ENCODE measurements around the gene SSBP3. TPM values are rescaled to one million over a fixed set of nuclear protein-coding genes. Genes with fewer than 3 reads are reported as not detected.

Gene SSBP3
- total RNA-seq, 1 donor from 2014 or later: 104 TPM

DNA sequence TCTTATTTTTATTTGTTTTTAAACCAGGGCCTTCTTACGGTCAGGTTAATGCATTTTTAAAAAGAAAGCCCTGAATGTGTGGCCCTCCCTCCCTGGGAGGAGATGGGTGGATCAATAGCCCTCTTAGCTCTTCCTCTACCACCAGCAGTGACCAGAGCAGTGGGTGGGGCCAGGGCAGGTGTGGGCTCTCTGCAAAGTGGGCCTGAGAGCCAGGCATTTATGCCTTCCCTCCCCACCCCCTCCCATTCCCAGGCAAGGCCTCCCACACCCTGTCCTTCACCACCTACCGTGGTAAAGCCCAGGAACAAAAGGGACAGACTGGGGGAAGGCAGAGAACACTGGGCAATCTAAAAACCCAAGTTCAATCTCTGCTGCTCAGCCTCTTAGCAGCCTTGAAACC is 63.9 kb downstream of the SSBP3 start:
- ATAC-seq (no peak), DNase-seq (ENCODE audit: low spot score) (no peak)
- intact Hi-C loops (cut with DNase I): no loop called here

DNA sequence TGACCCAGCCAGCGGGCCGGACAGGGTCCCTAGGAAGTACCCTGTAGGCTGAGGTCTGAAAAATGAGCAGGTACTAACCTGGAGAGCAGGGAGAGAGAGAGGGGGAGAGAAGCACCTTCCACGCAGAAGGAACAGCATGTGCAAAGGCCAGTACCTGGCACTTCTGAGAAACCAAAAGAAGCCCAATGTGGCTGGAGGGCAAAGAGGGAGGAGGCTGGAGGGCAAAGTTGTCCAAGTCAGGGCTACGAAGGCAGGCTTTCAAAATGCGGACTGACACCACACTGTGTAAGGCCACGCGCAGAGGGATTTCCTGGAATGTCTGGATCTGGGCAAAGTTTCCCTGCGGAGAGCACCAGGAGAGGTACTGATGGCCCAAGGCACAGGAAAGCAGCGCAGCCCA is 64.4 kb downstream of the SSBP3 start:
- DNase-seq (ENCODE audit: low spot score) (no peak), ATAC-seq (no peak)
- intact Hi-C loops (cut with DNase I): no loop called here

DNA sequence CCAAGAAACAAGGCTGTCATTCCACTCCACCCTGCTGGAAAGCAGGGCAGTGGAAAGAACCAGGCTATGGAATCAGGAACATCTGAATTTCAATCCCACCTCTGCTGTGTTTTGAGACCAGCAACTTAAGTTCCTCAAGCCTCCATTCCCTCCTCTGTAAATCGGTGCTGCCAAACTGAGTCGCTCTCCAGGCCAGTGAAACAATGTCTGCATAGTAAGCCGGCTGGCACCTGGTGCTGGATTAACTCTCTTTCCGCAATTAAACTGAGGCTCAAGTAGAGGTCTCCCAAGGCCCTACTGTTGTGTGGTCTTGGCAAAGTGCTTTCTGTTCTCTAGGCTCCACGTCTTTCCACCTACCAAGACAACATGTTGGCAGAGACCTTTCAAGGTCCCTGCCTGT is 65.3 kb downstream of the SSBP3 start:
- intact Hi-C loops (cut with DNase I): no loop called here
- ATAC-seq (no peak), DNase-seq (ENCODE audit: low spot score) (no peak)

DNA sequence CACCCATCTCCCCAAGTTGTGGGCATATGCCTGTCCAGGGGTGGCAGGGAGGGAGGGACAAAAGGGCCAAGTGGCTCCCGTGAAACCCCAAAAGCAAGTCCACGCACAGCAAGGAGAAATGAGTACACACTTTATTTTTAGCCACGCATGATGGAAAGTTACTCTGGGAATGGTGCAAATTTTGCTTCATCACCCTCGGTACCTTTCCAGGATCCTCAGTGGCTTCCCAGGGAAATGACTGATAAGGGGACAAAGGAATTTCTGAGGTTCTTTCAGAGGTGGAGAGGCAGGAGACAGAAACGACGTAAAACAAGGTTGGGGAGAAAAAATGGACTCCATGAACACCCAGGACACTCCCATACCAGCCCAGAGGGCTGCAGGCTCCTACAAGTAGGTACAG is 65.8 kb downstream of the SSBP3 start:
- DNase-seq (ENCODE audit: low spot score) (no peak), ATAC-seq (no peak)
- intact Hi-C loops (cut with DNase I): no loop called here

DNA sequence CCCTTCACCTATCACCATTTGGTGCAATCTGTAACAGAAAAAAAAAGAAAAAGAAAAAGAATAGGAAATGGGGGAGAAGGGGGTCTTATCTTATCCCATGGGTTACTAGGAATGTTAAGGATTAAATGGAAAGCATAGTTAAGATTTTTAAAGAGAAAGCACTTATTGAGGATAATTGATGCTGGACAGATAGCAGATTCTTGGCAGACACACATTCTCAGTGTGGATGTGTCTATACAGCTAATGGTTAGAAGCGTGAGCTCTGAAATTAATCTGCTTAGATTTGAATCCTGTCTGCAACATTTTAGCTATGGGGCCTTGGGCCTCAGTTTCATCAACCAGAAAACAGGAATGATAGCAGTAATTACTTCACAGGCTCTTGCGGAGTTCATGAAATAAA is 67.1 kb downstream of the SSBP3 start:
- DNase-seq (ENCODE audit: low spot score) (no peak), ATAC-seq (no peak)
- intact Hi-C loops (cut with DNase I): loop anchor here (10.0 kb wide), 1 partner anchor 46 kb away; no protein-coding TSS in a partner anchor

- no peak for DNase-seq (ENCODE audit: low spot score)
- intact Hi-C loops (cut with DNase I): loop anchor here (10.0 kb wide), 1 partner anchor 46 kb away; no protein-coding TSS in a partner anchor
- no peak for ATAC-seq
Measured at GRCh38 chr1:54338464-54338863, 67.7 kb downstream of the SSBP3 start.

DNA sequence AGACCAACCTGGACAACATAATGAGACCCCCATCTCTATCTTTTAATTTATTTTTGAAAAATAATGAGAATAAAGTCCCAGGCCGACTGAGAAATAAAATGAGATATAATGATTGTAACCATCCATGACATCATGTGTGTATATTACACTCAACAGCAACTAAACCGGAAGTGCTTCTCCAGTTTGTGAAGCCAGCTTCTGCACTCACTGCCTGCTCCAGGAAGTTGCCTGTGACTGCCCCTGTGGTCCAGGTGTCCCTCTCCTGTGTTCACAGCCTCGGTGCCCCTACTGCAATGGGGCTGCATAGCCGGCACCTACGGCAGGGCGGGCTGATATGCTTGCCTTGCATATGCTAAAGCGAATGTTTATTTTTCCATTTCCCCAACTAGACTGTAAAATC is 68.3 kb downstream of the SSBP3 start:
- ATAC-seq (no peak), DNase-seq (ENCODE audit: low spot score) (no peak)
- intact Hi-C loops (cut with DNase I): loop anchor here (10.0 kb wide), 1 partner anchor 47 kb away; no protein-coding TSS in a partner anchor

GRCh38 chr1:54337034-54337433 is 69.2 kb downstream of the SSBP3 start:
- intact Hi-C loops (cut with DNase I): loop anchor here (10.0 kb wide), 1 partner anchor 48 kb away; no protein-coding TSS in a partner anchor
- no peak for DNase-seq (ENCODE audit: low spot score)
- no peak for ATAC-seq

- intact Hi-C loops (cut with DNase I): loop anchor here (10.0 kb wide), 1 partner anchor 49 kb away; no protein-coding TSS in a partner anchor
- ATAC-seq (no peak), DNase-seq (ENCODE audit: low spot score) (no peak)
Measured at GRCh38 chr1:54336116-54336515, 70.1 kb downstream of the SSBP3 start.

DNA sequence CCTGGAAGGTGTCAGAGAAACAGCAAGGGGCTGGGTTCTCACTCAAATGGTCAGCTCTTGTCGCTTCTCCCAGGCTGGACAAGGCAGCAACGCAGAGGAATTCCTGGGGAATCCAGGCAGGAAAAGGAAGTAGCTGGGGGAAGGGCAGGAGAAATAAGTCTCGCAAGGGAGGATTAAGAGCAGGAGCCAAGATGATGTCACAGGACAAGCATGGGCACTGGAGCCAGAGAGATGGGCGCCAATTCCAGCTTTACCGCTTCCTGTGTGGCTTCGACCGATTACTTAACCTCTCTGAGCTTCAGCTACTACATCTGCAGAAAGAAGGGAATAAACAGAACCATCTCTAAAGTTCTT is 70.5 kb downstream of the SSBP3 start:
- intact Hi-C loops (cut with DNase I): loop anchor here (1.0 to 10.0 kb wide), 2 partner anchors 45 to 49 kb away; no protein-coding TSS in a partner anchor
- peak; percentile 81 for DNase-seq (ENCODE audit: low spot score)
- peak; percentile 91 for ATAC-seq

DNA sequence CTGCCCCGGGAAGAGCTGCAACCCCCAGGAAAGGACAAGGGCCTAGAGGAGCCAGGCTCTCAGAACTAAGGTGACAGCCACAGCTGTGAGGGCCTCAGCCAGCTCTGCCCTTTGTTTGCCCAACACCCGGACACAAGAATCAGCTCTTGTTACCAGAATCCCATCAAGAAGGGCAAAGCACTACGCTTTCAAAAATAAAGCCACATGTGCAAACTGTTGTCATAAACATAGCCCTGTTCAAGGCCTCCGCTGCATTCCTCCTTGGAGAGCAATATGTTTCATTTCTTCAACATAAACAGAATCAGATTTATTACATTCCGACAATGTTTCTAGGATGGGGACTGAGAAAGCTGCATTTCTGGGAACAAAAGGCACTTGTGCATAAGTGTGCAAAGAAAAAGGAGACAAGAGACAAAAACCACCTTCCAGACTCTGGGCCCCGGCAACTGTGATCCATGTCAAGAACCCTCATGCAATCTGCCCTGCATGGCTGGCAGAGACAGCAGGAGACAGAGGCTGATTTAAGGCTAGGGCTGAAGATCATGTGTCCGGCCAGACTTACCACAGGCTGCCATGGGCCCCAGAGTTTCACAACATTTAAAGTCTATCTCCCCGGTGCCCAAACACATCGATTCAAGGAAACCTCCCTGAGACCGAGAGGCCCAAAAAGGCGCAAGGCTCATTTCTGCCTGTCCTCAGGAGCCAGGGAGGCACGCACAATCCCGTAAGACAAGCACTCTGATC is 71.0 kb downstream of the SSBP3 start:
- ATAC-seq (peak; percentile 56), DNase-seq (ENCODE audit: low spot score) (no peak)
- intact Hi-C loops (cut with DNase I): loop anchor here (1.0 to 10.0 kb wide), 2 partner anchors 45 to 50 kb away; no protein-coding TSS in a partner anchor

DNA sequence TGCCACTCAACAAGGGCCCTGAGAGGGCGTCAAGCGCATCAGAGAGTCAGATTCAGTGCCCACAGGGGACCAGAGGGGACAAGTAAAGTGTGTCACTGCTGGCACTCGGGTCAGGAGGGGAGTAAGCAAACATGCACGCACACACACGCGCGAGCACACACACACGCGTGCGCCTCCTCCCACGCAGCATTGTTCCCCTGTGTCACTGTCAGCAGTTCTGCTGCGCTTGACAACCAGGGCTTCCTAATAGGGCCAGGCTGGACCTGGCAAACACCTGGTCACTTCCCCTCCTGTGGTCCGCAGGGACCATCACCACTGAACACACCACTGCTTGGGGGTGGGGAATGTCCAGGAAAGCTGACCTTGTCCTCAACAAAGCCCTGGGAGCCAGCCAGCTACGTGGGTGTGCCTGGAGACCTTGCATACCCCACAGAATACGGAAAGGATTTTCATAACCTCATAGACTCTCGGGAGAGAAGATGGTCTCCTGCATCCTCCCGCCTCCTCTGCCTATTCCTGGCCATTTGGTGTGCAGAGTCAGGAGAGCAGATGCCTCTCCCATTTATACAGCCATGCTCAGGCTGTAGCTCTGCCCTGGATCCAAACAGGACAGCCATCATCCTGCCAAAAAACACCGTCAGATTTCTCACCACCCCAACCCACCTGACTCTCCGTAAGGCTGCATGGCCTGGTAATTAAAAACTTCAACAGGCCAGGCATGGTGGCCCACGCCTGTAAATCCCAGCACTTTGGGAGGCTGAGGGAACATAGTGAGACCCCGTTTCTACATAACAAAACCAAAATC is 73.2 kb downstream of the SSBP3 start:
- no peak for DNase-seq (ENCODE audit: low spot score)
- peak; percentile 28 for ATAC-seq
- intact Hi-C loops (cut with DNase I): loop anchor here (10.0 kb wide), 1 partner anchor 52 kb away; no protein-coding TSS in a partner anchor

DNA sequence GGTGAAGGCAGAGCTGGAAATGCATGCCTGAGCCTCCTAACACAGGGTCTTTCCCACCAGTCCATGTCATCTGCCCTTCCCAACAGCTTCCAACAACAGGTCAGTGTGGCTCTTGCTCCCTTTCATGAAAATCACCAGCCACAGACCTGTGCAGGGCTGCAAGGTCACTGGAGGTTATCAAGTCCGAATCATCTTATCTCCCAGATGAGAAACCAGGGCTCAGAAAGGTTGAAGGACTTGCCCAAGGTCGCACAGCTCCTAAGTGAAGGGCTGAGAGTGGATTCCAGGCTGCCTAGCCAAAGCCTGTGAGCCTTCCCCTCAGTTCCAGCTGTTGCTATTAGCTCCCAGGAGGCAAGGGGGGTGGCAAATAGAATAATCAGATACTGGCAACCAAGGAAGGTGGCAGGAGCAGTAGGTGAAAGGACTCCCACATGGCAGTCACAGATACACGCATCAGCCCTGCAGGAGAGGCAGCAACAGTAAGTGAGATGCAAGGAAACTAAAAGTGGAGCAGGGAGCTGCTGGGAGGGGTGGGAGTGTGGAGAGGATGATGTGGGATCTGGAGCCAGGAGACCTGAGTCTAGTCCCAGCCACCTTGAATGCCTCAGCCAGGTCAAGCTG is 74.2 kb downstream of the SSBP3 start:
- ATAC-seq (no peak), DNase-seq (ENCODE audit: low spot score) (no peak)
- intact Hi-C loops (cut with DNase I): loop anchor here (10.0 kb wide), 1 partner anchor 53 kb away; no protein-coding TSS in a partner anchor

DNA sequence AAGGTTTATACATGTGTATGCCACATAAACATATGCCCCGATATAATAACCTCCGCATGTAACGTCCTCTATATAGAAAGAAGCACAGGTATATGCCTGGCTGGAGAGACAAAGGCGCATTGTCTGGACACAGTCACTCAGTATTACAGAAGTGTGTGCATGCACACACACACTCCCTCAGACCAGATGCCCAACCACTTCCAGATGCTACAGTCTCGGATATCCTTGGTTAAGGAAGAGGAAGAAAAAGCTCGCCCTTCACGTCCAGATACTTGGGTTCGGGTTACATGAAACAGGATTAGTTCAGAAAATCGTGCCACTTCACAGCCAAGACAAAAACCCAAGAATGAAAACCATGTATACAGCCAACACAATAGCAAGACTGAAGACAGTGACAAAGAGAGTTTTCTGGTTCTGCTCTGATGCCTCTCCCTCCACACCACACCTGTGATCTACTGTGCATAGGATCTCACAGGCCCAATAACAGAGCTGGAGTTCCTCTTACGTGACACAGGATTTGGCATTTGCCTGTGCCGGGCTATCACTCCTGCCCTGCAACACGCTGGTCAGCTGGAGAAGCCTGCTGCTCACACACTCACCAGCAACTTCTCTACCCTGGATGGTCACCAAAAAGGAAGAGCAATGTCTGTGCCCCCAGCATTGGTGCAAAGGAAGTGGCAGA is 75.0 kb downstream of the SSBP3 start:
- ATAC-seq (peak; percentile 48), DNase-seq (ENCODE audit: low spot score) (no peak)
- intact Hi-C loops (cut with DNase I): loop anchor here (10.0 kb wide), 1 partner anchor 54 kb away; no protein-coding TSS in a partner anchor

GRCh38 chr1:54329312-54330003 is 76.7 kb downstream of the SSBP3 start:
- no peak for DNase-seq (ENCODE audit: low spot score)
- ATAC-seq: no peak
- intact Hi-C loops (cut with DNase I): loop anchor here (10.0 kb wide), 1 partner anchor 55 kb away; no protein-coding TSS in a partner anchor

DNA sequence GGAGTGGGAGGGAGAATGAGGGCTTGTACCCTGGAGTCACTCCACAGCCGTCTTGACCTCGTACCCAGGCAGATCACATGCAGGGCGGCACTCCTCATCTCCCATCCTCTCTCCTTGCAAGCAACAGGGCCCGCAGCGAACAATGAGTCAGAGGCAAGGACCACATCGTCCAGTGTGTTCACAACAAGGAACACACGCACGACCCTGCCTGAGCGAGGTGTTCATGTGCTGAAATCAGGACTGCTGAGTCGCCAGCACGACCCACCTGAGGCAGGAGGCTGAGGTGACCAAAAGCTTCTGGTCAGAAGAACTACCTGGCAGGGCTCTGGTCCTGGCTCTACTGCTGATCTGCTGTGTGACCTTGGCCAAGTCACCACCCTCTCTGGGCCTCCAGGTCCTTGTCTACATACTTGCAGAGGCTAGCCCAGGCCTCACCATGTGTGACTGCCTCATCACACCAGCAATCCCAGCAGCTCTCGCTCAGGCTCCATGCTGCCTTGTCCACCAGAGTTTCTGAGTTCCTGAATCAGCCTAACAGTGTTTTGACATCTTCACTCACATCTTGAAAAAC is 78.0 kb downstream of the SSBP3 start:
- intact Hi-C loops (cut with DNase I): no loop called here
- no peak for ATAC-seq
- DNase-seq (ENCODE audit: low spot score): no peak

GRCh38 chr1:54327386-54328065 is 78.7 kb downstream of the SSBP3 start:
- intact Hi-C loops (cut with DNase I): no loop called here
- DNase-seq (ENCODE audit: low spot score) (no peak), ATAC-seq (no peak)

Measured in sciatic nerve (tissue), 2 donors.